Gastrocnemius medialis (tissue), 4 donors: ENCODE data around the gene MIX23.

Experiments used
- CTCF ChIP-seq, 5 experiments: fragments of 450-650 bp in 3 of 5; fragments of 200-600 bp in 2 of 5; sonication (generic) in 2 of 5; IDR thresholded peaks in 4 of 5; conservative IDR thresholded peaks in 1 of 5; 1 replicate in 4 of 5; 2 replicates in 1 of 5; pipeline ENCODE4 v1.5.1; 2016 to 2019; ENCODE audit warnings: antibody characterized with exemption in 5 of 5, mild to moderate bottlenecking in 3 of 5, moderate library complexity in 3 of 5
- POLR2A ChIP-seq, 2 donors: fragments of 450-650 bp; IDR thresholded peaks; one replicate each; pipeline ENCODE4 v1.6.1; 2017; ENCODE audit warnings: antibody characterized with exemption in 2 of 2, mild to moderate bottlenecking in 2 of 2, moderate library complexity in 2 of 2

DNA sequence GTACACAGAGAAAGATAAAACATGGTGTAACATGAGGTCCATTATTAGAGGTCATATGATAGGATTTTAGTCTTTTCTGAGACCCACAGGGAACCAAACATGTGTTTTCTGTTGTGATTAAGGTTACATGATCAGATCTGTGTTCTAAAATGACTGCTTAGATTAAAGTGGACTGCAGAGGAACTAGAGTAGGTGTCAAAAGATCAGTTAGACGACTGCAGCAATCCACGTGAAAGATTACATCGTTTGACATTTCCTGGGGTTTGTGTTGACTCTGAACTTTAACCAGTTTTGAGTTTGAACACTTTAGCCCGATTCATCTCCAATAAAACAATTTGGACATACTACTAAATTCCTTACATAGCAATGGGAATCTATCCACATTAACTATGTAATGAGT lies 5.1 kb downstream of the MIX23 start:
- TF ChIP-seq CTCF (IDR thresholded peaks at IDR 0.05 in 4 of 5, conservative IDR thresholded peaks at IDR 0.05 in 1 of 5) (no peak), POLR2A (IDR thresholded peaks at IDR 0.05) (no peak)
